GM19240 (cell line): ENCODE measurements around the gene EMP1.
"Not testable (repeated sequence)": the region's sequence is repeated elsewhere in the genome, so short reads cannot be mapped to it uniquely, and the experiment has no call there.

ENCODE experiments used
- DNase-seq: peaks from one replicate; pipeline ENCODE4 v3.0.0; 2011; ENCODE audit warnings: low spot score; ENCODE audit not compliant: insufficient read length

The EMP1 gene

GRCh38 chr12:13257356-13257875 lies 60.9 kb downstream of the EMP1 start:
- no peak for DNase-seq

GRCh38 chr12:13258197-13258596 lies 61.7 kb downstream of the EMP1 start:
- no peak for DNase-seq

- DNase-seq, result no peak
Measured at GRCh38 chr12:13258717-13259119, 62.2 kb downstream of the EMP1 start.

GRCh38 chr12:13259625-13260024 lies 63.1 kb downstream of the EMP1 start:
- DNase-seq, result not testable (repeated sequence)

- DNase-seq, result not testable (repeated sequence)
Measured at GRCh38 chr12:13267826-13268225, 71.3 kb downstream of the EMP1 start.

GRCh38 chr12:13268581-13268980 lies 72.1 kb downstream of the EMP1 start:
- no peak for DNase-seq
